Measurements from ENCODE around the gene KBTBD4. TPM values are rescaled to one million over a fixed set of nuclear protein-coding genes. Genes with fewer than 3 reads are reported as not detected.

Gene KBTBD4
- total and polyA plus RNA-seq, 2 of the 13 experiments (the other 11 are each of a cell fraction or from before 2014, with no cell fraction given), result 8.5 to 12.8 TPM

DNA sequence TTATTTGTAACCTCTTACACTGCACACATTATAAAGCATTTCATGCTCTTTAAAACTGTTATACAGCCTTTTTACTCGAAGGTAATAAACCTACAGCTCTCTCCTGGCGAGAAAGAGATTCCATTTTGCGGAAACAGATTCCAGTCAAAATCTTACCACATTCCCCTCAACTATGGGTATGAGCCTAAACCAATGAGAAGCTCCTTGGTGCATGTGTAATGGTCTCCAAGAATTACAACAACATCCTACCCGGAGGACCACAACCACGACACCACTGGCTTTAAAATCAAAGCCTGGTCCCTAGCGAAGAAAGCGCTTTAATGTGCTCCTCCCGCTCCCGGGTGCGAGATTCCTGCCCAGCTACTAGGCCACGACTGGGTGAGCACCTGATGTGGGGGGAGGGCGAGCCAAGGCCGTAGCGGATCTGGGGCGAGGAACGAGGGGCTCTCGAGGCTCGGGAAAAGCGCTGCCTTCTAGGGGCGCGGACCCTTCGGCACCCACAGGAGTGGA lies 26.7 kb downstream of the KBTBD4 start (continued):
- TF ChIP-seq PAX8 (CRISPR knock-in tag; IDR thresholded peaks at IDR 0.05; ENCODE audit: borderline replicate concordance) (no peak), NR3C1 (CRISPR knock-in tag; IDR thresholded peaks at IDR 0.05) (no peak), PPARG (CRISPR knock-in tag; conservative IDR thresholded peaks at IDR 0.05) (no peak), ZNF724P (CRISPR knock-in tag; IDR thresholded peaks at IDR 0.05; ENCODE audit: borderline replicate concordance) (0 out of 2 replicates have a peak, but pooled peaks have one; percentile 13), ZSCAN9 (CRISPR knock-in tag; IDR thresholded peaks at IDR 0.05; ENCODE audit: borderline replicate concordance) (no peak; the same call in 1 of the 2 replicates), TOE1 (CRISPR knock-in tag; IDR thresholded peaks at IDR 0.05) (no peak), HNRNPL (IDR thresholded peaks at IDR 0.05; ENCODE audit: low read depth, low read length) (no peak), ZNF567 (CRISPR knock-in tag; IDR thresholded peaks at IDR 0.05; ENCODE audit: borderline replicate concordance) (no peak), PCBP1 (IDR thresholded peaks at IDR 0.05; ENCODE audit: borderline replicate concordance, low read depth, low read length) (no peak)
- TF ChIP-seq, protein P1, sequence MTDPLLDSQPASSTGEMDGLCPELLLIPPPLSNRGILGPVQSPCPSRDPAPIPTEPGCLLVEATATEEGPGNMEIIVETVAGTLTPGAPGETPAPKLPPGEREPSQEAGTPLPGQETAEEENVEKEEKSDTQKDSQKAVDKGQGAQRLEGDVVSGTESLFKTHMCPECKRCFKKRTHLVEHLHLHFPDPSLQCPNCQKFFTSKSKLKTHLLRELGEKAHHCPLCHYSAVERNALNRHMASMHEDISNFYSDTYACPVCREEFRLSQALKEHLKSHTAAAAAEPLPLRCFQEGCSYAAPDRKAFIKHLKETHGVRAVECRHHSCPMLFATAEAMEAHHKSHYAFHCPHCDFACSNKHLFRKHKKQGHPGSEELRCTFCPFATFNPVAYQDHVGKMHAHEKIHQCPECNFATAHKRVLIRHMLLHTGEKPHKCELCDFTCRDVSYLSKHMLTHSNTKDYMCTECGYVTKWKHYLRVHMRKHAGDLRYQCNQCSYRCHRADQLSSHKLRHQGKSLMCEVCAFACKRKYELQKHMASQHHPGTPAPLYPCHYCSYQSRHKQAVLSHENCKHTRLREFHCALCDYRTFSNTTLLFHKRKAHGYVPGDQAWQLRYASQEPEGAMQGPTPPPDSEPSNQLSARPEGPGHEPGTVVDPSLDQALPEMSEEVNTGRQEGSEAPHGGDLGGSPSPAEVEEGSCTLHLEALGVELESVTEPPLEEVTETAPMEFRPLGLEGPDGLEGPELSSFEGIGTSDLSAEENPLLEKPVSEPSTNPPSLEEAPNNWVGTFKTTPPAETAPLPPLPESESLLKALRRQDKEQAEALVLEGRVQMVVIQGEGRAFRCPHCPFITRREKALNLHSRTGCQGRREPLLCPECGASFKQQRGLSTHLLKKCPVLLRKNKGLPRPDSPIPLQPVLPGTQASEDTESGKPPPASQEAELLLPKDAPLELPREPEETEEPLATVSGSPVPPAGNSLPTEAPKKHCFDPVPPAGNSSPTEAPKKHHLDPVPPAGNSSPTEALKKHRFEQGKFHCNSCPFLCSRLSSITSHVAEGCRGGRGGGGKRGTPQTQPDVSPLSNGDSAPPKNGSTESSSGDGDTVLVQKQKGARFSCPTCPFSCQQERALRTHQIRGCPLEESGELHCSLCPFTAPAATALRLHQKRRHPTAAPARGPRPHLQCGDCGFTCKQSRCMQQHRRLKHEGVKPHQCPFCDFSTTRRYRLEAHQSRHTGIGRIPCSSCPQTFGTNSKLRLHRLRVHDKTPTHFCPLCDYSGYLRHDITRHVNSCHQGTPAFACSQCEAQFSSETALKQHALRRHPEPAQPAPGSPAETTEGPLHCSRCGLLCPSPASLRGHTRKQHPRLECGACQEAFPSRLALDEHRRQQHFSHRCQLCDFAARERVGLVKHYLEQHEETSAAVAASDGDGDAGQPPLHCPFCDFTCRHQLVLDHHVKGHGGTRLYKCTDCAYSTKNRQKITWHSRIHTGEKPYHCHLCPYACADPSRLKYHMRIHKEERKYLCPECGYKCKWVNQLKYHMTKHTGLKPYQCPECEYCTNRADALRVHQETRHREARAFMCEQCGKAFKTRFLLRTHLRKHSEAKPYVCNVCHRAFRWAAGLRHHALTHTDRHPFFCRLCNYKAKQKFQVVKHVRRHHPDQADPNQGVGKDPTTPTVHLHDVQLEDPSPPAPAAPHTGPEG (CRISPR knock-in tag; IDR thresholded peaks at IDR 0.05), result no peak
- TF ChIP-seq, protein P2, sequence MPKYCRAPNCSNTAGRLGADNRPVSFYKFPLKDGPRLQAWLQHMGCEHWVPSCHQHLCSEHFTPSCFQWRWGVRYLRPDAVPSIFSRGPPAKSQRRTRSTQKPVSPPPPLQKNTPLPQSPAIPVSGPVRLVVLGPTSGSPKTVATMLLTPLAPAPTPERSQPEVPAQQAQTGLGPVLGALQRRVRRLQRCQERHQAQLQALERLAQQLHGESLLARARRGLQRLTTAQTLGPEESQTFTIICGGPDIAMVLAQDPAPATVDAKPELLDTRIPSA (CRISPR knock-in tag; IDR thresholded peaks at IDR 0.05; ENCODE audit: borderline replicate concordance), result no peak
- TF ChIP-seq, protein P3, sequence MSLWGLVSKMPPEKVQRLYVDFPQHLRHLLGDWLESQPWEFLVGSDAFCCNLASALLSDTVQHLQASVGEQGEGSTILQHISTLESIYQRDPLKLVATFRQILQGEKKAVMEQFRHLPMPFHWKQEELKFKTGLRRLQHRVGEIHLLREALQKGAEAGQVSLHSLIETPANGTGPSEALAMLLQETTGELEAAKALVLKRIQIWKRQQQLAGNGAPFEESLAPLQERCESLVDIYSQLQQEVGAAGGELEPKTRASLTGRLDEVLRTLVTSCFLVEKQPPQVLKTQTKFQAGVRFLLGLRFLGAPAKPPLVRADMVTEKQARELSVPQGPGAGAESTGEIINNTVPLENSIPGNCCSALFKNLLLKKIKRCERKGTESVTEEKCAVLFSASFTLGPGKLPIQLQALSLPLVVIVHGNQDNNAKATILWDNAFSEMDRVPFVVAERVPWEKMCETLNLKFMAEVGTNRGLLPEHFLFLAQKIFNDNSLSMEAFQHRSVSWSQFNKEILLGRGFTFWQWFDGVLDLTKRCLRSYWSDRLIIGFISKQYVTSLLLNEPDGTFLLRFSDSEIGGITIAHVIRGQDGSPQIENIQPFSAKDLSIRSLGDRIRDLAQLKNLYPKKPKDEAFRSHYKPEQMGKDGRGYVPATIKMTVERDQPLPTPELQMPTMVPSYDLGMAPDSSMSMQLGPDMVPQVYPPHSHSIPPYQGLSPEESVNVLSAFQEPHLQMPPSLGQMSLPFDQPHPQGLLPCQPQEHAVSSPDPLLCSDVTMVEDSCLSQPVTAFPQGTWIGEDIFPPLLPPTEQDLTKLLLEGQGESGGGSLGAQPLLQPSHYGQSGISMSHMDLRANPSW (CRISPR knock-in tag; IDR thresholded peaks at IDR 0.05; ENCODE audit: borderline replicate concordance), result no peak
- TF ChIP-seq, protein P4, sequence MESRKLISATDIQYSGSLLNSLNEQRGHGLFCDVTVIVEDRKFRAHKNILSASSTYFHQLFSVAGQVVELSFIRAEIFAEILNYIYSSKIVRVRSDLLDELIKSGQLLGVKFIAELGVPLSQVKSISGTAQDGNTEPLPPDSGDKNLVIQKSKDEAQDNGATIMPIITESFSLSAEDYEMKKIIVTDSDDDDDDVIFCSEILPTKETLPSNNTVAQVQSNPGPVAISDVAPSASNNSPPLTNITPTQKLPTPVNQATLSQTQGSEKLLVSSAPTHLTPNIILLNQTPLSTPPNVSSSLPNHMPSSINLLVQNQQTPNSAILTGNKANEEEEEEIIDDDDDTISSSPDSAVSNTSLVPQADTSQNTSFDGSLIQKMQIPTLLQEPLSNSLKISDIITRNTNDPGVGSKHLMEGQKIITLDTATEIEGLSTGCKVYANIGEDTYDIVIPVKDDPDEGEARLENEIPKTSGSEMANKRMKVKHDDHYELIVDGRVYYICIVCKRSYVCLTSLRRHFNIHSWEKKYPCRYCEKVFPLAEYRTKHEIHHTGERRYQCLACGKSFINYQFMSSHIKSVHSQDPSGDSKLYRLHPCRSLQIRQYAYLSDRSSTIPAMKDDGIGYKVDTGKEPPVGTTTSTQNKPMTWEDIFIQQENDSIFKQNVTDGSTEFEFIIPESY (CRISPR knock-in tag; IDR thresholded peaks at IDR 0.05), result no peak
- TF ChIP-seq, protein P5, sequence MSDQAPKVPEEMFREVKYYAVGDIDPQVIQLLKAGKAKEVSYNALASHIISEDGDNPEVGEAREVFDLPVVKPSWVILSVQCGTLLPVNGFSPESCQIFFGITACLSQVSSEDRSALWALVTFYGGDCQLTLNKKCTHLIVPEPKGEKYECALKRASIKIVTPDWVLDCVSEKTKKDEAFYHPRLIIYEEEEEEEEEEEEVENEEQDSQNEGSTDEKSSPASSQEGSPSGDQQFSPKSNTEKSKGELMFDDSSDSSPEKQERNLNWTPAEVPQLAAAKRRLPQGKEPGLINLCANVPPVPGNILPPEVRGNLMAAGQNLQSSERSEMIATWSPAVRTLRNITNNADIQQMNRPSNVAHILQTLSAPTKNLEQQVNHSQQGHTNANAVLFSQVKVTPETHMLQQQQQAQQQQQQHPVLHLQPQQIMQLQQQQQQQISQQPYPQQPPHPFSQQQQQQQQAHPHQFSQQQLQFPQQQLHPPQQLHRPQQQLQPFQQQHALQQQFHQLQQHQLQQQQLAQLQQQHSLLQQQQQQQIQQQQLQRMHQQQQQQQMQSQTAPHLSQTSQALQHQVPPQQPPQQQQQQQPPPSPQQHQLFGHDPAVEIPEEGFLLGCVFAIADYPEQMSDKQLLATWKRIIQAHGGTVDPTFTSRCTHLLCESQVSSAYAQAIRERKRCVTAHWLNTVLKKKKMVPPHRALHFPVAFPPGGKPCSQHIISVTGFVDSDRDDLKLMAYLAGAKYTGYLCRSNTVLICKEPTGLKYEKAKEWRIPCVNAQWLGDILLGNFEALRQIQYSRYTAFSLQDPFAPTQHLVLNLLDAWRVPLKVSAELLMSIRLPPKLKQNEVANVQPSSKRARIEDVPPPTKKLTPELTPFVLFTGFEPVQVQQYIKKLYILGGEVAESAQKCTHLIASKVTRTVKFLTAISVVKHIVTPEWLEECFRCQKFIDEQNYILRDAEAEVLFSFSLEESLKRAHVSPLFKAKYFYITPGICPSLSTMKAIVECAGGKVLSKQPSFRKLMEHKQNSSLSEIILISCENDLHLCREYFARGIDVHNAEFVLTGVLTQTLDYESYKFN (CRISPR knock-in tag; conservative IDR thresholded peaks at IDR 0.05), result no peak
